GM23338 (cell line): ENCODE measurements around the gene PKD2L2. TPM values are rescaled to one million over a fixed set of nuclear protein-coding genes. Genes with fewer than 3 reads are reported as not detected.

Experiments
- ATAC-seq: fragments of 200-7000 bp; cut with Tn5 transposase; 3 replicates; pipeline ENCODE4 v1.9.1; 2020
- DNase-seq: peaks from one replicate; pipeline ENCODE4 v3.0.0-alpha.2; 2015; ENCODE audit warnings: low spot score
- H2AFZ ChIP-seq: fragments of 200-600 bp; sonication (generic); 2 replicates; pipeline ENCODE4 v1.8.0; 2016; ENCODE audit warnings: antibody characterized with exemption, mild to moderate bottlenecking, moderate library complexity
- H3F3A ChIP-seq: fragments of 200-600 bp; sonication (generic); replicated peaks from 2 replicates; pipeline ENCODE4 v1.8.0; 2017; ENCODE audit warnings: antibody characterized with exemption, mixed run types, low read depth
- H3K27ac ChIP-seq: fragments of 200-600 bp; sonication (generic); 2 replicates; pipeline ENCODE4 v1.6.1; 2016; ENCODE audit warnings: low read depth
- H3K27me3 ChIP-seq: fragments of 200-600 bp; sonication (generic); 2 replicates; pipeline ENCODE4 v1.8.0; 2016; ENCODE audit warnings: mild to moderate bottlenecking, mixed run types, moderate library complexity; ENCODE audit not compliant: insufficient read depth
- H3K36me3 ChIP-seq: fragments of 200-600 bp; sonication (generic); 2 replicates; pipeline ENCODE4 v1.8.0; 2016; ENCODE audit warnings: mild to moderate bottlenecking; ENCODE audit not compliant: insufficient read depth
- H3K4me1 ChIP-seq: fragments of 200-600 bp; sonication (generic); 2 replicates; pipeline ENCODE4 v1.8.0; 2016; ENCODE audit warnings: mild to moderate bottlenecking, moderate library complexity; ENCODE audit not compliant: insufficient read depth
- H3K4me2 ChIP-seq: fragments of 200-600 bp; sonication (generic); 2 replicates; pipeline ENCODE4 v1.7.1; 2017; ENCODE audit warnings: mixed run types
- H3K4me3 ChIP-seq: fragments of 200-600 bp; sonication (generic); 2 replicates; pipeline ENCODE4 v1.6.1; 2016; ENCODE audit warnings: mixed run types
- H3K79me2 ChIP-seq: fragments of 200-600 bp; sonication (generic); replicated peaks from 2 replicates; pipeline ENCODE4 v1.8.0; 2017; ENCODE audit warnings: mild to moderate bottlenecking; ENCODE audit not compliant: insufficient read depth
- H3K9me2 ChIP-seq: fragments of 200-600 bp; sonication (generic); 2 replicates; pipeline ENCODE4 v1.8.0; 2017; ENCODE audit not compliant: insufficient read depth
- H4K20me1 ChIP-seq: fragments of 200-600 bp; sonication (generic); replicated peaks from 2 replicates; pipeline ENCODE4 v1.8.0; 2017; ENCODE audit warnings: mild to moderate bottlenecking; ENCODE audit not compliant: insufficient read depth
- H3K27ac Mint-ChIP-seq: 2 replicates; pipeline ENCODE4 v1.8.0; 2020; ENCODE audit warnings: inconsistent platforms, mild to moderate bottlenecking, moderate library complexity, mixed read lengths
- H3K27me3 Mint-ChIP-seq: 3 replicates; pipeline ENCODE4 v1.8.0; 2022; ENCODE audit warnings: low read depth, mild to moderate bottlenecking, moderate library complexity, mixed read lengths, inconsistent platforms; ENCODE audit not compliant: insufficient read depth, poor library complexity
- H3K36me3 Mint-ChIP-seq: 3 replicates; pipeline ENCODE4 v1.8.0; 2021; ENCODE audit warnings: low read depth, mild to moderate bottlenecking, inconsistent platforms, moderate library complexity, mixed read lengths
- H3K4me1 Mint-ChIP-seq: 3 replicates; pipeline ENCODE4 v1.8.0; 2020; ENCODE audit warnings: mild to moderate bottlenecking, inconsistent platforms, mixed read lengths
- H3K4me3 Mint-ChIP-seq: 3 replicates; pipeline ENCODE4 v1.8.0; 2021; ENCODE audit warnings: moderate library complexity, mild to moderate bottlenecking, inconsistent platforms, mixed read lengths
- H3K9me3 Mint-ChIP-seq: 3 replicates; pipeline ENCODE4 v1.8.0; 2020; ENCODE audit warnings: moderate library complexity, mild to moderate bottlenecking, inconsistent platforms, mixed read lengths
- CREB1 ChIP-seq: fragments of 250-450 bp; sonication (Bioruptor Pico); IDR thresholded peaks from 2 replicates; pipeline ENCODE4 v1.5.0; 2020; ENCODE audit warnings: low read depth, mild to moderate bottlenecking, moderate library complexity
- ETS1 ChIP-seq: IDR thresholded peaks from 2 replicates; pipeline ENCODE4 v1.6.1; 2016; ENCODE audit warnings: antibody characterized with exemption
- EZH2 ChIP-seq: fragments of 200-600 bp; sonication (generic); IDR thresholded peaks from one replicate; pipeline ENCODE4 v1.8.0; 2017; ENCODE audit warnings: antibody characterized with exemption, mild to moderate bottlenecking, low read depth; ENCODE audit not compliant: unreplicated experiment
- EZH2phosphoT487 ChIP-seq: fragments of 200-600 bp; sonication (generic); IDR thresholded peaks from one replicate; pipeline ENCODE4 v1.8.1; 2018; ENCODE audit warnings: antibody characterized with exemption; ENCODE audit not compliant: unreplicated experiment
- JUNB ChIP-seq: IDR thresholded peaks from one replicate; pipeline ENCODE4 v1.6.1; 2016; ENCODE audit warnings: antibody characterized with exemption; ENCODE audit not compliant: unreplicated experiment
- NANOG ChIP-seq: IDR thresholded peaks from 2 replicates; pipeline ENCODE4 v1.6.1; 2016; ENCODE audit warnings: antibody characterized with exemption, borderline replicate concordance
- POLR2AphosphoS5 ChIP-seq: IDR thresholded peaks from 2 replicates; pipeline ENCODE4 v1.6.1; 2016; ENCODE audit warnings: antibody characterized with exemption, low read depth
- STAT1 ChIP-seq: IDR thresholded peaks from one replicate; pipeline ENCODE4 v1.6.1; 2016; ENCODE audit warnings: antibody characterized with exemption; ENCODE audit not compliant: unreplicated experiment
- ZNF114 ChIP-seq: fragments of 250-450 bp; sonication (Bioruptor Pico); IDR thresholded peaks from 2 replicates; pipeline ENCODE4 v1.5.0; 2020; ENCODE audit warnings: mild to moderate bottlenecking, moderate library complexity
- ZNF331 ChIP-seq: fragments of 250-450 bp; sonication (Bioruptor Pico); IDR thresholded peaks from 2 replicates; pipeline ENCODE4 v1.5.0; 2020; ENCODE audit warnings: low read depth, mild to moderate bottlenecking, moderate library complexity
- polyA plus RNA-seq: library from polyadenylated mRNA; unstranded; fragments of >200 nt; fragmentation: Nextera tagmentation; extraction: Ambion mirVana; gene quantifications from 2 replicates; pipeline ENCODE4 v1.2.1, GENCODE V29; 2016
- total RNA-seq: library from RNA; depleted of rRNA; stranded (reverse); fragments of >200 nt; shearing (Covaris generic); gene quantifications from 2 replicates; pipeline ENCODE4 v1.2.3, GENCODE V29; 2014
- TF ChIP-seq, protein P1 (sequence below): IDR thresholded peaks from one replicate; pipeline ENCODE4 v1.6.1; 2018; ENCODE audit warnings: antibody characterized with exemption; ENCODE audit not compliant: unreplicated experiment
- TF ChIP-seq, protein P2 (sequence below): fragments of 250-450 bp; sonication (Bioruptor Pico); IDR thresholded peaks from 2 replicates; pipeline ENCODE4 v1.5.0; 2020; ENCODE audit warnings: mild to moderate bottlenecking, moderate library complexity
- TF ChIP-seq, protein P3 (sequence below), 2 experiments: fragments of 200-600 bp in 1 of 2; sonication (generic) in 1 of 2; conservative IDR thresholded peaks; 2 replicates each; pipeline versions ENCODE4 v1.5.1 to v1.6.1; 2016 to 2017; ENCODE audit warnings: antibody characterized with exemption in 2 of 2, low read depth in 2 of 2, mild to moderate bottlenecking in 2 of 2, moderate library complexity in 1 of 2

The PKD2L2 gene
- total and polyA plus RNA-seq, 2 experiments from 2014 or later, result 0.16 TPM; not detected in 1

DNA sequence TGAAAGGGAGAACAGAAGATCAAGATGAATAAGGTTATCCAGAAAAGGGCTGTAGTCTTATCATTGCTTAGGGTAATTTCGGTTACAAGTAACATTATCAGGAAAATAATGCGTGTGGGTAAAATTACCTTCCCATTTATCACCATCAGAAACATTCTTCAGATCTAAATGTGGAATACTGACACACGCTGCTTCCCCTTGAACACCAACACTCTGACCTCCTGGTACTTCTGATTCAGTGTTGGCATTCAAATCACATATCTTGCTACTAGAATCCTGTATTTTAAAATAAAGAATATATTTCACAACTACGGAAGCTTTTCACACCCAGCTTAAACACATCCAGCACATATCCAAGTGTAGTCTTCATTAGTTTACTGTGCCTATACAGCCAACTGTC lies 70.2 kb downstream of the PKD2L2 start:
- no peaks in the 10 kb centered on the region for H3K4me1 ChIP-seq
- Mint-ChIP-seq H3K27ac (no peak overlapping the region), H3K27me3 (no peaks in the 10 kb centered on the region), H3K9me3 (no peaks in the 10 kb centered on the region), H3K36me3 (peaks cover 15% of the 10 kb centered on the region), H3K4me1 (no peaks in the 10 kb centered on the region), H3K4me3 (no peak overlapping the region)
- H3K36me3 ChIP-seq, result no peaks in the 10 kb centered on the region
- TF ChIP-seq ETS1 (no peak), ZNF114 (no peak), ZNF331 (no peak), JUNB (no peak), STAT1 (no peak), POLR2AphosphoS5 (no peak), EZH2 (no peak), NANOG (no peak), CREB1 (CRISPR knock-in tag) (no peak), EZH2phosphoT487 (no peak)
- TF ChIP-seq, protein P1, sequence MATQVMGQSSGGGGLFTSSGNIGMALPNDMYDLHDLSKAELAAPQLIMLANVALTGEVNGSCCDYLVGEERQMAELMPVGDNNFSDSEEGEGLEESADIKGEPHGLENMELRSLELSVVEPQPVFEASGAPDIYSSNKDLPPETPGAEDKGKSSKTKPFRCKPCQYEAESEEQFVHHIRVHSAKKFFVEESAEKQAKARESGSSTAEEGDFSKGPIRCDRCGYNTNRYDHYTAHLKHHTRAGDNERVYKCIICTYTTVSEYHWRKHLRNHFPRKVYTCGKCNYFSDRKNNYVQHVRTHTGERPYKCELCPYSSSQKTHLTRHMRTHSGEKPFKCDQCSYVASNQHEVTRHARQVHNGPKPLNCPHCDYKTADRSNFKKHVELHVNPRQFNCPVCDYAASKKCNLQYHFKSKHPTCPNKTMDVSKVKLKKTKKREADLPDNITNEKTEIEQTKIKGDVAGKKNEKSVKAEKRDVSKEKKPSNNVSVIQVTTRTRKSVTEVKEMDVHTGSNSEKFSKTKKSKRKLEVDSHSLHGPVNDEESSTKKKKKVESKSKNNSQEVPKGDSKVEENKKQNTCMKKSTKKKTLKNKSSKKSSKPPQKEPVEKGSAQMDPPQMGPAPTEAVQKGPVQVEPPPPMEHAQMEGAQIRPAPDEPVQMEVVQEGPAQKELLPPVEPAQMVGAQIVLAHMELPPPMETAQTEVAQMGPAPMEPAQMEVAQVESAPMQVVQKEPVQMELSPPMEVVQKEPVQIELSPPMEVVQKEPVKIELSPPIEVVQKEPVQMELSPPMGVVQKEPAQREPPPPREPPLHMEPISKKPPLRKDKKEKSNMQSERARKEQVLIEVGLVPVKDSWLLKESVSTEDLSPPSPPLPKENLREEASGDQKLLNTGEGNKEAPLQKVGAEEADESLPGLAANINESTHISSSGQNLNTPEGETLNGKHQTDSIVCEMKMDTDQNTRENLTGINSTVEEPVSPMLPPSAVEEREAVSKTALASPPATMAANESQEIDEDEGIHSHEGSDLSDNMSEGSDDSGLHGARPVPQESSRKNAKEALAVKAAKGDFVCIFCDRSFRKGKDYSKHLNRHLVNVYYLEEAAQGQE, result no peak
- TF ChIP-seq, protein P2, sequence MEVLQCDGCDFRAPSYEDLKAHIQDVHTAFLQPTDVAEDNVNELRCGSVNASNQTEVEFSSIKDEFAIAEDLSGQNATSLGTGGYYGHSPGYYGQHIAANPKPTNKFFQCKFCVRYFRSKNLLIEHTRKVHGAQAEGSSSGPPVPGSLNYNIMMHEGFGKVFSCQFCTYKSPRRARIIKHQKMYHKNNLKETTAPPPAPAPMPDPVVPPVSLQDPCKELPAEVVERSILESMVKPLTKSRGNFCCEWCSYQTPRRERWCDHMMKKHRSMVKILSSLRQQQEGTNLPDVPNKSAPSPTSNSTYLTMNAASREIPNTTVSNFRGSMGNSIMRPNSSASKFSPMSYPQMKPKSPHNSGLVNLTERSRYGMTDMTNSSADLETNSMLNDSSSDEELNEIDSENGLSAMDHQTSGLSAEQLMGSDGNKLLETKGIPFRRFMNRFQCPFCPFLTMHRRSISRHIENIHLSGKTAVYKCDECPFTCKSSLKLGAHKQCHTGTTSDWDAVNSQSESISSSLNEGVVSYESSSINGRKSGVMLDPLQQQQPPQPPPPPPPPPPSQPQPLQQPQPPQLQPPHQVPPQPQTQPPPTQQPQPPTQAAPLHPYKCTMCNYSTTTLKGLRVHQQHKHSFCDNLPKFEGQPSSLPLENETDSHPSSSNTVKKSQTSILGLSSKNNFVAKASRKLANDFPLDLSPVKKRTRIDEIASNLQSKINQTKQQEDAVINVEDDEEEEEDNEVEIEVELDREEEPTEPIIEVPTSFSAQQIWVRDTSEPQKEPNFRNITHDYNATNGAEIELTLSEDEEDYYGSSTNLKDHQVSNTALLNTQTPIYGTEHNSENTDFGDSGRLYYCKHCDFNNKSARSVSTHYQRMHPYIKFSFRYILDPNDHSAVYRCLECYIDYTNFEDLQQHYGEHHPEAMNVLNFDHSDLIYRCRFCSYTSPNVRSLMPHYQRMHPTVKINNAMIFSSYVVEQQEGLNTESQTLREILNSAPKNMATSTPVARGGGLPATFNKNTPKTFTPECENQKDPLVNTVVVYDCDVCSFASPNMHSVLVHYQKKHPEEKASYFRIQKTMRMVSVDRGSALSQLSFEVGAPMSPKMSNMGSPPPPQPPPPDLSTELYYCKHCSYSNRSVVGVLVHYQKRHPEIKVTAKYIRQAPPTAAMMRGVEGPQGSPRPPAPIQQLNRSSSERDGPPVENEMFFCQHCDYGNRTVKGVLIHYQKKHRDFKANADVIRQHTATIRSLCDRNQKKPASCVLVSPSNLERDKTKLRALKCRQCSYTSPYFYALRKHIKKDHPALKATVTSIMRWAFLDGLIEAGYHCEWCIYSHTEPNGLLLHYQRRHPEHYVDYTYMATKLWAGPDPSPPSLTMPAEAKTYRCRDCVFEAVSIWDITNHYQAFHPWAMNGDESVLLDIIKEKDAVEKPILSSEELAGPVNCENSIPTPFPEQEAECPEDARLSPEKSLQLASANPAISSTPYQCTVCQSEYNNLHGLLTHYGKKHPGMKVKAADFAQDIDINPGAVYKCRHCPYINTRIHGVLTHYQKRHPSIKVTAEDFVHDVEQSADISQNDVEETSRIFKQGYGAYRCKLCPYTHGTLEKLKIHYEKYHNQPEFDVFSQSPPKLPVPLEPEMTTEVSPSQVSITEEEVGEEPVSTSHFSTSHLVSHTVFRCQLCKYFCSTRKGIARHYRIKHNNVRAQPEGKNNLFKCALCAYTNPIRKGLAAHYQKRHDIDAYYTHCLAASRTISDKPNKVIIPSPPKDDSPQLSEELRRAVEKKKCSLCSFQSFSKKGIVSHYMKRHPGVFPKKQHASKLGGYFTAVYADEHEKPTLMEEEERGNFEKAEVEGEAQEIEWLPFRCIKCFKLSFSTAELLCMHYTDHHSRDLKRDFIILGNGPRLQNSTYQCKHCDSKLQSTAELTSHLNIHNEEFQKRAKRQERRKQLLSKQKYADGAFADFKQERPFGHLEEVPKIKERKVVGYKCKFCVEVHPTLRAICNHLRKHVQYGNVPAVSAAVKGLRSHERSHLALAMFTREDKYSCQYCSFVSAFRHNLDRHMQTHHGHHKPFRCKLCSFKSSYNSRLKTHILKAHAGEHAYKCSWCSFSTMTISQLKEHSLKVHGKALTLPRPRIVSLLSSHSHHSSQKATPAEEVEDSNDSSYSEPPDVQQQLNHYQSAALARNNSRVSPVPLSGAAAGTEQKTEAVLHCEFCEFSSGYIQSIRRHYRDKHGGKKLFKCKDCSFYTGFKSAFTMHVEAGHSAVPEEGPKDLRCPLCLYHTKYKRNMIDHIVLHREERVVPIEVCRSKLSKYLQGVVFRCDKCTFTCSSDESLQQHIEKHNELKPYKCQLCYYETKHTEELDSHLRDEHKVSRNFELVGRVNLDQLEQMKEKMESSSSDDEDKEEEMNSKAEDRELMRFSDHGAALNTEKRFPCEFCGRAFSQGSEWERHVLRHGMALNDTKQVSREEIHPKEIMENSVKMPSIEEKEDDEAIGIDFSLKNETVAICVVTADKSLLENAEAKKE (CRISPR knock-in tag), result no peak
- TF ChIP-seq, protein P3, sequence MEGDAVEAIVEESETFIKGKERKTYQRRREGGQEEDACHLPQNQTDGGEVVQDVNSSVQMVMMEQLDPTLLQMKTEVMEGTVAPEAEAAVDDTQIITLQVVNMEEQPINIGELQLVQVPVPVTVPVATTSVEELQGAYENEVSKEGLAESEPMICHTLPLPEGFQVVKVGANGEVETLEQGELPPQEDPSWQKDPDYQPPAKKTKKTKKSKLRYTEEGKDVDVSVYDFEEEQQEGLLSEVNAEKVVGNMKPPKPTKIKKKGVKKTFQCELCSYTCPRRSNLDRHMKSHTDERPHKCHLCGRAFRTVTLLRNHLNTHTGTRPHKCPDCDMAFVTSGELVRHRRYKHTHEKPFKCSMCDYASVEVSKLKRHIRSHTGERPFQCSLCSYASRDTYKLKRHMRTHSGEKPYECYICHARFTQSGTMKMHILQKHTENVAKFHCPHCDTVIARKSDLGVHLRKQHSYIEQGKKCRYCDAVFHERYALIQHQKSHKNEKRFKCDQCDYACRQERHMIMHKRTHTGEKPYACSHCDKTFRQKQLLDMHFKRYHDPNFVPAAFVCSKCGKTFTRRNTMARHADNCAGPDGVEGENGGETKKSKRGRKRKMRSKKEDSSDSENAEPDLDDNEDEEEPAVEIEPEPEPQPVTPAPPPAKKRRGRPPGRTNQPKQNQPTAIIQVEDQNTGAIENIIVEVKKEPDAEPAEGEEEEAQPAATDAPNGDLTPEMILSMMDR (conservative IDR thresholded peaks at IDR 0.05; ENCODE audit: low read depth in 2 of 2), result no peak
- no peak for DNase-seq
- H3K27me3 ChIP-seq, result no peaks in the 10 kb centered on the region
- ATAC-seq, result no peak
- H3K4me2 ChIP-seq, result no peak overlapping the region
- no peak overlapping the region for H3K27ac ChIP-seq
- H4K20me1 ChIP-seq, result 0 out of 2 replicates have a peak, but pooled peaks cover 6% of the 10 kb centered on the region
- H3F3A ChIP-seq, result no peaks in the 10 kb centered on the region; the same call in 1 of the 2 replicates
- H3K9me2 ChIP-seq, result no peaks in the 10 kb centered on the region
- no peak overlapping the region for H2AFZ ChIP-seq
- no peak overlapping the region for H3K4me3 ChIP-seq
- H3K79me2 ChIP-seq, result no peaks in the 10 kb centered on the region
